GM21737 (cell line): Measurements from ENCODE around the gene PRKD3.
"Not testable (repeated sequence)": the region's sequence is repeated elsewhere in the genome, so short reads cannot be mapped to it uniquely, and the experiment has no call there.

ENCODE experiments used
- ATAC-seq: cut with Tn5 transposase; IDR thresholded peaks from one replicate; pipeline ENCODE4 v1.9.1; 2021; ENCODE audit warnings: mild to moderate bottlenecking, moderate library complexity; ENCODE audit not compliant: unreplicated experiment

The PRKD3 gene

DNA sequence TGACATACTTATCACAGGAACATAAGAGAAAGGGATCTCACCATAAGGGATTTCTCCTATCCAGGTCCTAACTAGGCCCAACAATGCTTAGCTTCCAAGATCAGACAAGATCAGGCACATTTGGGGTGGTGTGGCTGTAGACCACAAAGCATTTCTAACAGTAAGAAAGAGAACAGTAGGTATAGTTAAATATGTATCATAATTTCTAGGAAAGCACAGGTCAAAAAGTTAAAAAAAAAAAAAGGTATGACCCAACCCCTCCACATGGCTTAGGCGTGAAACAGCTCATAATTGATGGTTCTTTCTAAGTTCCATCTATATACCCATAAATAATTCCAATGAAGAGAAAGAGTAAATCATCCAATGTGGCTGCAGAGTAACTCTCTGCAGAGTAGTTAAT lies 6.9 kb downstream of the PRKD3 start:
- no peak for ATAC-seq

DNA sequence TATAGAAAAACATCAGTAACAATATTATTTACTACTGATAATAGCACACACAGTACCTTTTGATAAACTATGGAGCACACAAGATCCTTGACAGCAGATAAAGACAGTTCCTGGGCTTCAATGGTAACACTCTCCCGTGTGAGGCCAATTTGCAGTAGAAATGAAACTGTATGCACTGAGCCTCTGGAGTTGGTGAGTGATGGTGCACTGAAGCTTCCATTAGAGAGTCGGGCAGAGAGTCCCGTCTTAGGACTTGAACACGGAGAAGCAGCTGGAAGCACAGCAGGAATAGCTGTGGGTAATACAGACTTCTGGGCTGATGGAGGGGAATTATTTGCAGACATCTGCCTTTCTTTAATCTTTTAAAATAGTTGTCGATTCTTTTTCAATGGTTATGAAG lies 8.5 kb downstream of the PRKD3 start:
- ATAC-seq: no peak

DNA sequence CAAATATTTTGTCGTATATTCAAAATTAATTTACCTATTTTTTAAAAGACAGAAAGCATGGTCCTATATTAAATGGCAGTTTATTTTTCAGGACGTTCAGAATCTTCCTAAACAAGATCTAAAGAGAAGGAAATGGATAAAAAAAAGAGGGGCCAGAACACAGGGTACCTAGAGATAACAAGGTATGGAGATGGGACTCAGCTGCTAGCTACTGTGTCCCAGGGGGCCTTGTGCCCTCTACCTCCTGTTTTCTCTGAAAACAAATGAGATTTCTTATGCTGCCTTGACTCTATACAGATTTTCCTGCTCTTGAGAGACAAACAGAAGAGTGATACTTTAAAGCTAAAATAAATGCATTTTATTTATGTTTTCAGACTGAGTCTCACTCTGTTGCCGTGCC lies 9.3 kb downstream of the PRKD3 start:
- no peak for ATAC-seq

DNA sequence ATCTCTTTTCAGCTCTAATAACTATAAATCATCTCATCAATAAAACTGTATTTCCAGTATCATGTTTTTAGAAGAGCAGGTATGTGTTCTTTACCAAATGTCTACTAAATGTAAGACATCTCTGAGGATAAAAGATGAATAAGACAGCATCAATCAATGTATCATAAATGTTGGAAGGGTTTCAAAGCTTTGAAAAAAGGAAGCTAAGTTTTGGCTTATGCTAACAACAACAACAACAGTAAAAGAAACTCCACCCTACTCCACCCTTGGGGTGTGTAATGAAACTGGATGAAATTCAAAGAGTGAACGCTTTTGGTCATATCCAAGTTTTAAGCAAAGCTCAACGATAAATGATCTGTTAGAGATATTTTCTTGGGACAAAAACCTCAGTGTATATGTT lies 17.1 kb downstream of the PRKD3 start:
- no peak for ATAC-seq

DNA sequence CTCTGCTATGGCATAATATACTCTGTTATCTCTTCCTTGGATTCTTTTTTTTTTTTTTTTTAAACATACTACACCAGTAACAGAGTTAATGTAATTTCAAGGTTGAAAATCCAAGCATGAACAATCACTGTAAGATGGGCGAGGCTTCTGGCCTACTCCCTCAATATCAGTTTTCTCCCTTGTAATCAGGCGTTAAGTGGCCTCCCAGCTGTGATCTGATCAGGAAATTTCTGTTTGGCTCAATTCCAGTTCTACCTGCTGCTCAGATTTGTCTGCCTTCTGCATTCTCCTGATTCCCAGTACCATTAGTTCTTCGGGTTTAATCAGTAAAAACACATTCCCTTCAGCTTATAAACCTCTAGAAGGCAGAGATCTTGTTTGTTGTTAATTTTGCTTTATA lies 18.6 kb downstream of the PRKD3 start:
- no peak for ATAC-seq

DNA sequence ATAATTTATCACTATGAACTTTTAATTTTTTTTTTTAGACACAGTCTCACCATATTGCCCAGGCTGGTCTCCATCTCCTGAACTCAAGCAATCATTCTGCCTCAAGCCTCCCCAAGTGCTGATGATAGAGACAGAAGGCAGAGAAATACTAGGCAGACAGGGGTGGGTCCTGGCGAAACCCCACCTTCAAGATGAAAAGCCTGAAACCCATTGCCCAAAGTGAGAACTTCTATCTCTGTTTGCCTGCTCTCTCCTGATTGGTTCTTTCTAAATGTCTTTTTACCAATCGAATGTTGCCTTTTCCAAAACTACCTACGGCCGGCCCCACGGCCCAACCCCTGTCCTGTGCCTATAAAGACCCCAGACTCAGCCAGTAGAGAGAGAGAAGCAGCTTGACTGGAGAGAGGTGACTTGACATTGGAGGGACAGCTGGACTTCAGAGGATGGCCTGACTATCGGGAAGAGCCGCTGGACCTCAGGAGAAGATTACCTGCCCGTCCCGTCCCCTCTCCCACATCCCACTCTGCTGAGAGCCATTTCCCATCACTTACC lies 21.9 kb downstream of the PRKD3 start:
- no peak for ATAC-seq

DNA sequence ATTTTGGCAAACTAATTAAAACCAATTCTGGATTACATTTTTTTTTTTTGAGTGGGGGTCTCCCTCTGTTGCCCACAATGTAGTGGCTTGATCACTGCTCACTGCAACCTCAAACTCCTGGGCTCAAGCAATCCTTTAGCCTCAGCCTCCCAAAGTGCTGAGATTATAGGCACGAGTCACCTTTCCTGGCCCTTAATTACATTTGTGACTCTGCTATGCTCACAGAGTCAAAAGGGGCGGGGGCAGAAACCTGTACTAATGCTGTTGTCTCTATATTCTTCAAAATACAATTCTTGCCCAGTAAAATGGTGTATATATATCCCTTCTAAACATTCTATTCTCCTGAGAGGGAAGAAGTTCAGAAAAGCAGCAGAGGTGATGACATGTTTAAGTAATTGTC lies 23.2 kb downstream of the PRKD3 start:
- ATAC-seq: no peak

DNA sequence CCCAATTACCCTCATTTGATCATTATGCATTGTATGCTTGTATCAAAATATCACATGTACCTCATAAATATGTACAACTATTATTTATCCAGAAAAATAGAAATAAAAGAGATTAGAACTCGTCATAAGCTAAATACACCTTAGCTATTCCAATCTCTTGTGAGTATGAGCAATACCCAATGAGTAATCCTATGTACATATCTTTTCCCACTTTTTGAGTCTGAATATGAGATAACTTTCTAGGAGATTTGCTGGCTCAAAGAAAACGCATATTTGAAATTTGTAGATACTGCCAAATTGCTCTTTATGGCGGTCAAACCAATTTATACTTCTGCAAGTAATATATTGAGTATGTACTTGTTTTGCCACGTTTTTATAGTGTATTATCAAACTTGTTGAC lies 24.1 kb downstream of the PRKD3 start:
- no peak for ATAC-seq

DNA sequence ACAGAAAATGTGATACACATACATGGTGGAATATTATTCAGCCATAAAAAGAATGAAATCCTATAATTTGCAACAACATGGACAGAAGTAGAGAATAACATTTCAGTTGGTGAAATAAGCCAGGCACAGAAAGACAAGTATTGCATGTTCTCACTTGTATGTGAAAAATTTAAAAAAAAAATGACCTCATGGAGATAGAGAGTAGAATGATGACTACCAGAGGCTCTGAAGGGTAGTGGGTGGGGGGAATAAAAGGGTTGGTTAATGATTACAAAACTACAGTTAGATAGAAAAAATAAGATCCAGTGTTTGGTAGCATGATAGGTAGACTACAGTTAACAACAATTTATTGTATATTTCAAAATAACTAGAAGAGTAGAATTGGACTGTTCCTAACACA lies 24.5 kb downstream of the PRKD3 start:
- no peak for ATAC-seq

DNA sequence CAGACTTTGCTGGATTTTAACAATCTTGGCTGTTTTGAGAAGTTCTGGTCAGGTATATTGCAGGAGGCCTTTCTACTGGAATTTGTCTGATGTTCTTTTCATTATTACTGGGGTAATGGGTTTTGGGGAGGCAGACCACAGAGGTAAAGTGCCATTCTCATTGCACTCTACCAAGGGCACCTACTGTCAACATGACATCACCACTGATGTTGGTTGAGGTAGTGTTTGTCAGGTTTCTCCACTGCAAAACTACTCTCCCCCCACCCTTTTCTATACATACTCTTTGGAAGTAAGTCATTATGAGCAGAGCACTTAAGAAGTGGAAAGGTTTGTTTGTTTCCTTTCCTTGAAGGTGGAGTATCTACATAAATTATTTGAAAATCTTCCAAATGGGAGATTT lies 27.0 kb downstream of the PRKD3 start:
- ATAC-seq: no peak

DNA sequence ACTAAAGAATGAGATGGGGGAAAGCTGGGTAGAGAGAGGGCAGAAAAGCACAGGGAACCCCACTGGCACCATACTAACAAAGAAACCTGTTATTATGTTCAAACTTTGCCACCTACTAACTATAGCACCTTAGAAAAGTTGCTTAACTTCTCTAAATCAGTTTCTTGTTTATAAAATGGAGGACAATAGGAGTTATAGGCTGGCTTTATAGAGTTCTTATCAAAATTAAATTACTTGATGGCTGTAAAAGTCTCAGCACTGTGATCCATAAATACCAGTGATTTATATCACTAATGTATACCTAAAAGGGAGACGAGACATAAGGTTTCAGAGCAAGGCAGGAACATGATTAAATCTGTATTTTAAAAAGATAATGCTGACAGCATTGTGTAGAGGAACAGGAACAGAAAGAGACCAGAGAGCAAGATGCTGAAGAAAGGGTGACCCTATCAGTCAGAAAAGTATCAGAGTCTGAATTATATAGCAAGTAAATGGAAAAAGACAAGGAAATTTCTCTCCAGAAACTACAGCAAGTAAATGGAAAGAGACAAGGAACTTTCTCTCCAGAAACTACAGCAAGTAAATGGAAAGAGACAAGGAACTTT lies 29.1 kb downstream of the PRKD3 start:
- ATAC-seq: no peak

DNA sequence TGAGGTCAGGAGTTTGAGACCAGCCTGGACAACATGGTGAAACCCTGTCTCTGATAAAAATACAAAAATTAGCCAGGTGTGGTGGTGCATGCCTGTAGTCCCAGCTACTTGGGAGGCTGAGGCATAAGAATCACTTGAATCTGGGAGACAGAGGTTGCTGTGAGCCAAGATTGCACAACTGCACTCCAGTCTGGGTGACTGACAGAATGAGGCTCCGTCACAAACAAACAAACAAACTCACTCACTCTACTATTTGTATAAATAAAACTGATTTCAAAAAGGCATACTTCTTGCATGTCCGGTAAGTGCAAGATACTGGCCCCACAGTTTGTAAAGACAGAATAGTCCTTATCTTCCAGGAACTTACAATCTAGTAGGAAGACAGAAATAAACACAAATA lies 29.8 kb downstream of the PRKD3 start:
- not testable (repeated sequence) for ATAC-seq

DNA sequence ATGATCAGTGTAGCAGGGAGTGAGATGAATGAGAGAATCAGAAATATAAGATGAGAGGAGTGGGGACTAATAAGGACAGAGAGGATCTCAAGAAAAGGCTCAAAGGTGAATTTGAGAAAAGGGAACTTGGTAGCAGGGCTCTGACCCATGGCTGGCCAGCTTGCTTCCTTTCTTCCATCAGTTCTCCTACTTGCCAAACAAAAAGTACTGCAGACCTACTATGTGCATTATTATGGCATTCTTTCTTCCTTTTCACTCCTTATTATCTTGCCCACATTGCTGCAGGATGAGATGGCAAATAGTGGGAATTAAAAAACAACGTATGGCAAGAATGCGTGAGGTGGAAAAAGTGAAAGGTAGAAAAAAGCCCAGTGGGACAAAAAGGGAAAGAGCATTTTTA lies 33.0 kb downstream of the PRKD3 start:
- ATAC-seq: no peak

DNA sequence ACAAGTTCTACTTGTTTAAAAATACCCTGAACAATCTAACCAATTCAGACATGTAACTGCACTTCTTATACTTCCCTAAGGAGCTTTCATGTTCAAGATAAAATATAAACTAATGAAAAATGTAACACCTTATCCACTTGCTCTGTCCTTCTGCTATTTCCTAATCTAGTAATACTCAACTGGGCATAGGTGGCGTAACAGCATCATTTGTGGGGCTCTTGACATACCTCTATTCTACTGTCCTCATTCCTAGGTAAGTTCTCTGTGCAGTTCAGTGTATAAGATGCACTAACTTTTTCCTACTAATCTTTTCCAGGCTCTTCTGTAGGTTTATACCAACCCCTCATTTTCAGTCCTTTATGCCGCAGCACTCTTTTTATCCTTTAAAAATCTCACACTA lies 36.7 kb downstream of the PRKD3 start:
- no peak for ATAC-seq

DNA sequence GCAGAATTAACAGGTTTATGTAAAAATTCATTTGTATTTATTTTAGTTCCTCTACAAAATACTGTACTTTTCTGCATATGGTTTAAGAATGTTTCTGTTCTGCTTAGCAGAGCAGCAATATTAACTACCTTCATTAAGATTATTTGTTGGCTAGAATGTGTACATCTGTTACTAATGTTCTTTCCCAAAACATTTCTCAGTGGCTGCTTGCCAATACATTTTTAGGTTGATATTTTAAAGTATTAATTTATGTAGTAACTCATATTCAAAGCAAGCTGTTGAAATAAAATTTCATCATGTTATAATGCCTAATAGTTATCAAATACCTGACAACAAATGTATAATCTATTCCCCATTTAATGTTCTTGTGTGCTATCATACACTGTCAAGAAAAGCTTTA lies 40.3 kb downstream of the PRKD3 start:
- ATAC-seq: no peak

DNA sequence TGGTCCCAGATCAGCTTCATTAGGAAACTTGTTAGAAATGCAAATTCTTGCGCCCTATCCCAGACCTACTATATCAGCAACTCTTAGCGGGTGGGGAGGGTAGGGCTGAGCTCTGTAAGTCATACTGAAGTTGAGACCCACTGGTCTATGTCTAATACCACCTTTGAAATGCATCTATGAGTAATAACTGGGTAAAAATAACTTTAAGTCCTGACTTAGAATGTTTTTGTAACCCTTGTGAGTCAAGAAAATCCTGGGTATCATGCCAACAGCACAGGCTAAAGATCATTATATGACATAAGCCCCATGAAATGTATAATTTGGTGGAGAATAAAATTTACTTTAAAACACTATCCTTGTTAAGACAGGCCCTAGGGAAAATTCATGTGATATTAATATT lies 41.4 kb downstream of the PRKD3 start:
- no peak for ATAC-seq

DNA sequence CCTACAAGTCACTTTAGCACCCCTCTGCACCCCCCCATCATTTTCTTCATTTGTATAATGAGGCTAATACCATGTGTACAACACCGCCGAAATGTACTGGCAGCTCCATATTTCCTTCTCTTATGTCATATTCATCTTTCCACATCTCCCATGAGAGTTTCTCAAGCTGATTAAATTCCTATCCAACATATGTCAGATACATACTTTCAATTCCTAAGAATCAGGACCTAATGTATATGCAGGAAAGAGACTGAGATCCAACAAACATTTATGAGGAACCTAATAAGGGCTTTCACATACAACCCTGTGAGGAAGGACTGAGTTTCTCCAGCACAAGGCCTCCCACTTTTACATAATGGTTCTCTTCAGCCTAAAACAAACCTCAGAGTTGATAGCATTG lies 41.9 kb downstream of the PRKD3 start:
- ATAC-seq: no peak

DNA sequence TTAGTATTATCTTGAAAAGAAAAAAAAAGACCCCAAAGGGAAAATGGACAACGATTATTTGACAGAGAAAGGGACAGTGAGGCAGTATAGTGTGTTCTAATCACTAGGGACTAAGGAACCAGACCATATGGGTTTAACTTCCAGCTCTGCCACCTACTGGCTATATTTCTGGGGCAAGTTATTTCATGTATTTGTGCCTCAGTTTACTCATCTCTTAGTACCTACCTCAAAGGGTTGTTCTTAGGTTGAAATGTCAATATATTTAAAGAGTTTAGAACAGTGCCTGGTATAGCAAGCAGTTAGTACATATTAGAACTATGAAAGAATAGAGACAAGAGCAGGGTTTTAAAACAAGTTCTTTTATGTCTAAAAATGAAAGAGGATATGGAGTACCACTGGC lies 42.7 kb downstream of the PRKD3 start:
- no peak for ATAC-seq

DNA sequence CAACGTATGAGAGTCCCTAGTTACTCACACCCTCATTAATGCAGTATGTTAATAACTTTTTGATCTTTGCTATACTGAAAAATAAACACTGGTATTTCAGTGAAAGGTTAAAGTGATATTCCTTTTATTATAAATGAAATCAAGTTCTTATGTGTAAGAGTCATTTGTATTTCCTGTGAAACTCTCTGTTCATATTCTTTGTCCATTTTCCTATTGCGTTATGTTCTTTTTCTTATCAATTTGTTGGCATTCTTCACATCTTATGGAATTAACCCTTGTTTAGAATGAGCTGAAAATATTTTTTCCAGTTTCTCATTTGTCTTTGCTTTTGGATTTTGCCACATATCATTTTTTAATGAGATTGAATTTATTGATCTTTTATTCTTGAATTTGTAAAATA lies 48.3 kb downstream of the PRKD3 start:
- ATAC-seq: no peak
